OCI-M1 (cell line): Measurements from ENCODE around the gene OSBPL3.

Experiments used
- DNase-seq: peaks from one replicate; lab custom pipeline; 2025; lab: John Stamatoyannopoulos, UW

OSBPL3 gene

DNA sequence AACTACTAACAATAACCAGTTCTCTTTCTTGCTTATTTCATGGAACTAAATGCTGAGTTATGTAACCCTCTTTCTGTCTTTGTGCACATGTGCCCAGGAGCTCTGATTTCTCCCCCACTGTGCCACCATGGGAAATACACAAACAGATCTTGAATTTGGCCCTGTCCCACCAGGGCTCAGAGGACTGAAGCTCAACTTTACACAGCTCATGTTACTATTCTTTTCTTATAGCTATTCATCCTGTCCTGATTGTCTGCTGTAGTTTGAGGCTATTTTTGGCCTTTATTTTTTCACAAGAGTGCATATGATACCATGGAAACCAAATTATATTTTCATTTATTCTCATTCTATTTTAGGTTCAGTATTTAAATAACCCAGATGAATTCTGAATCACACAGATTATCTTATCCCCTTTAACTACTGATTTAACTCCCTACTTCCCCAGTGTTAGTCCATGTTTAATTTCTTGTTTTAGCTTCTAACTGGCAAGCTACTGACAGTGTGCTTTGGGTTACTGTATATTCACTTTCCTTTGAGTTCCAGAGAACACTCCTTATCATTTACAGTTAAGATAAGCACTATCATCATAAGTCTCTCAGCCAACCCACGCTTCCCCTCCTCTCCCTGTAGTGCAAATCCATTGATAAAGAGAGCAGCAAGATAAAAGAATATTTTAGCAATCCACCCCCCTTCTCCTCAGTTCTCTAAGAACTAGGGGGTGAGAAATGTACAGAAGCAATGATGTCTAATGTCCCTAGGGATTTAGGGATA lies 150.9 kb downstream of the OSBPL3 start:
- DNase-seq: peak; percentile 28

DNA sequence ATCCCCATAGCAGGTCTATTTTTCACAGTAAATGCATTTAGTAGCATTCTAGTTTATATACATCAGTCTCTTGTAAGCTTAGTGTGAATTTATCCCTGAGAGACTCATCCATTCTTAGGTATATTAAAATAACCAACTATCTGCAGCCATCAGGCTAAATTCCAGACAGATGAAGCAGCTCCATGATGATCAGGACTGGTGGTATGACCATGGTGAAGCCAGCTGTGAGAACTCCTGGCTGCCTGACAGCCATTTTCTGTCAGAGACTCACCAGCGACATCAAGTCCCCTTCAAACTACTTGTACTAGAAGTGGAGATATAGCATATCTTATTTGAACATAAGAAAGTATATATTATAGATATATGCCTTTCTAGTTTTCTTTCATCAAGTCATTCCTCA lies 152.4 kb downstream of the OSBPL3 start:
- no peak for DNase-seq

DNA sequence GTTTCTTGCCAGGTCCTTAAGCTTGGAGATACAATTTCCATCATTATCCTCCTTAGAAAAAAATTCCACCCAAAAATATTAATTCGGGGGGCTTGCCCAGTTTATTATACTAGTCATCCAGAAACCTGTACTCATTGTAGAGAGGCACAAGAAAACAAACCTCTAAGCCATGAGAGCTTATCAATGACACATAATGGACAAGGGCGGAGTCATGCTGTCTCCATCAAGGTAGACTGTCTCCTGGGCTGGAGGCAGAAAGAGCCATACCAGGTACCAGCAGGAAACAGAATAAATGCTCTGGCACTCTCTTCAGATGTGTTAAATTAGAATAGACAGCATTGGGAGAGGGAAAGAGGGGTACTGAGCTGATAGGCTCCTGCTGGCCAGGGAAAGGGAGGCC lies 153.0 kb downstream of the OSBPL3 start:
- DNase-seq: no peak

DNA sequence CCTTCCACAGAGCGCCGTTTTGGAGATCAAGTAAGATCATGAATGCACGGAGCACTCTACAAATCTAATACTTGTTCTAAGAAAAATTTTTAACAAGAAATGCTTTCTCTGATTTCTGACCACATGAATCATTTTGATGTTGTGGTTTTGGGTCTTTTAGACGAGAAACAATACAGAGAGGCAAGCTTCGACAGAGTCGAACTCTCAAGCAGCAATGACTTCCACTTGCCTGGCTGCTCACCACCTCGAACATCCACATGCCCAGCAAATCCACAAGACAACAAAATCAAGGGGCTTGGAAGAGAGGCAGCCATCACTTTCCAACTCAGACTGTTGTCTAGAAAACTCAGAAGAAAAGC lies 153.3 kb downstream of the OSBPL3 start:
- no peak for DNase-seq

DNA sequence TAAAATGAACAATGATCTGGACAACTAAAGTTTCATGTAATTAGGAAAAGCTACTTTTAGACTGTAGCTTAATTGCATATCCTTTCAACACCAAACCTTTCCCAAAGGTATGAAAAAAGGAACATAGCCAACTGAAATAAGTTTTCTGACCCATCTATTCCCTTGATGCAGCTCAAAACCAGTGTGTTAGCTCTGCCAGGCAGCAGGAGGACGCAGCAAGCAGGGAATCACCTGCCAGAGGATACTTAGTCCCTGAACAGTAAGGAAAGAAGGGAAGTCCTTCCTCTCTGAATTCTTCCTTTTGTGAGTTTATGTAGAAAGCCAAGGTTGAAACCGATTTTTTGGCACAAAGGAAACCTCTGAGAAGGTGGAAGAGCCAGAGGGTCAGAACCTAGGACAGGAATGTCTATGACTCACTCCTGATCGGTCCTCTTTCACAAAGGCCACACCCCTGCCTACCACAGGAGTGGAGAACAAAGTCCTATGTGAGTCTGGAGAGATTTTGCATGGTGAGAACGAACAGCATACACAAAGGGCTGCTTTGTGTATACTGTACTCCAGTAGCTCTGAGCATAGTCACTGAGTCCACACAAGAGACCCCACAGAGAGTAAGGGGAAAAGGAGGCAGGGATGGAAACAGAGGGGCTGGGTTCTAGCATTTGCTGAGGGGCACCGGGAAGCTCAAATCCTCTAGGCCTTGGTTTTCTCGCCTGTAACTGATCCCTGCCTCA lies 153.9 kb downstream of the OSBPL3 start:
- peak; percentile 0 for DNase-seq

DNA sequence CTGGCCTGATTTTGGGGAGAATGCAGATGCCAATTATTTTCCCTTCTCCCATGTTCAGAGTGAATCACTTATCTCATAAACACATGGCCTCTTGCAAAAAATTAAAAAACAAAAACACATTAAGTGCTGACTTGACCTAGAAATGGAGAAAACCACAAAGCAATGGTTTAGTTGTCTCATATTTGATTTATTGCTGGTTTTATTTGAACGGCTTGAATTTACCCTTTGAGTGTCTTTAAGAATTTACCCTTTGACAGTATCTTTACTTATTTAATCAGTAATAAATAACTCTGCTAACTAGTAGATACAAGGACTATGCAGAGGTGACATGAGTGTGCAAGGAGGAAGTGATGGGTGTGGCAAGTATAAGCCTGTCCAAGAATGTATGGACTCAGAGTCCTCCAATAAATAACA lies 154.6 kb downstream of the OSBPL3 start:
- peak; percentile 14 for DNase-seq

DNA sequence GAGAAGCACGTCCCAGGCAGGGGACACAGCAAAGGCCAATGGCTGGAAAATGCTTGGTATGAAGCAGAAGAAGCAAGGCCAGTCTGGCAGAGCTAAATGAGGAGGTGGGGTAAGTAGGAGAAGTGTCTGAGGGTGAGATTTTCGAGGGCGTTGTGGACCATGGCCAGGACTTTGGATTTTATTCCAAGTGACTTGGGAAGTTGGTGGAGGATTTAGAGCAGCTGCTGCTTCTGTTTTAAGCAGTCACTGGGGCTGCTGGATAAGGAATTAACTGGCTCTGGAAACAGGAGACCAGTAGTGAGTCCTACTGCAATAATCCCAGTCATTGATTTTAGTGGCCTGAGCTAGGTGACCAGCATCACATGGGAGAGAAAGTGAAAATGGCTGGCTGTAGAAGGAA lies 155.1 kb downstream of the OSBPL3 start:
- no peak for DNase-seq

DNA sequence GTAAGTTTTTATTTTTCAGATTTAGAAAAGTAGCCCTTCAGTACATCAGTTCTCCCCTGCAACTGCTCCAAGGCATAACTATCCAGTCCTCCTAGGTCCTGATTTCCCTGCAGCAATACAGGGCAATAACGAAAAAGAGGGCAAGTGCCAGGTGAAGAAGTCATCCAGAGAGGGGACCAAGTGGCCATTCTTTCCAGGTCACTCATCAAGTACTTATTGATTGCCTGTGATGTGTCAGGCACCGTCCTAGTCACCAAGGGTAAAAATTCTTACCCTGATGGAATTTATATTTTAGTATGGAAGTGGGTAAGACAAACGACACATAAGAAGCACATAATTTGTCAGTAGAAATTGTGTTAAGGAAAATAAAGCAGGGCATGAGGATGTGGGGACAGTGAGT lies 155.6 kb downstream of the OSBPL3 start:
- DNase-seq: no peak

DNA sequence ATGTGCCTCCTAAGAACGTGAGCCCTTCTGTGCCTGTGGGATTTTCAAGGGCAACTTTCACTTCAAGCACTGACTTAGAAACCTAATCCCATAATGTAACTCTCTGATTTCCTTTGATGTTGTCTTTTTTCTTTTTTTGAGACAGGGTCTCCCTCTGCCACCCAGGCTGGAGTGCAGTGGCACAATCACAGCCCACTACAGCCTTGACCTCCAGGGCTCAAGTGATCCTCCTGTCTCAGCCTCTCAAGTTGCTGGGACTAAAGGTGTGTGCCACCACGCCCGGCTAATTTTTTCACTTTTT lies 158.3 kb downstream of the OSBPL3 start:
- no peak for DNase-seq

DNA sequence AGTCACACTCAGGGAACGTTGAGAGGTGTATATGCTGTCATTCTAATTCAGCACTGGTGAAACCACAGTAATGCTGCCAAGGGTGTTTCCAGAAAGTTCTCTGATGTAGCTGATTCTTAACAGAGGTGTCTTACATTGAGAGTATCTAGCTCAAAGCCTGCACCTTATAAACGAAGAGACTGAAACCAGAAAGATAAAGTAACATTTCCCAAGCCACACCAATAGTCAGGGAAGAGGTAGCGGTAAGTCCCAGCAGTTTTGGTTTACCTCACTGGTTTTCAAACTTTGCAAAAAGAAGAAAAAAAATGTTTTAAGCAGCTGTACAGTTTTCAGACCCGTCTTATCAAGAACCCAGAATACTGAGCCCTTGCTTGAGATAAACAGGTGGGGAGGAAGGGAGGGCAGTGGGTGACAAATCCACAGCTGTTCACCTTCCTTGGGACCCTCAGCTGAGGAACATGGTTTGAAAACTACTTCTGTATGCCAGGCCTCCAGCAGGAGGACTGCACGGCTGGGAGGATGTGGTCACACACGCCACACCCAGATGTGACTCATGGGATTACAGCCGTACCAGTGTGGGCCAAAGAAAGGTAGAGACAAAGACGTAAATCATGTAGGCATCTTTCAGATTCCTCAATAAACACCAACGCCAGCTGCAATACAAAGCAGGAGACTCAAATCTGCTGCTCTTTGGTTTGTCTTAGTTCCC lies 158.8 kb downstream of the OSBPL3 start:
- peak; percentile 85 for DNase-seq

DNA sequence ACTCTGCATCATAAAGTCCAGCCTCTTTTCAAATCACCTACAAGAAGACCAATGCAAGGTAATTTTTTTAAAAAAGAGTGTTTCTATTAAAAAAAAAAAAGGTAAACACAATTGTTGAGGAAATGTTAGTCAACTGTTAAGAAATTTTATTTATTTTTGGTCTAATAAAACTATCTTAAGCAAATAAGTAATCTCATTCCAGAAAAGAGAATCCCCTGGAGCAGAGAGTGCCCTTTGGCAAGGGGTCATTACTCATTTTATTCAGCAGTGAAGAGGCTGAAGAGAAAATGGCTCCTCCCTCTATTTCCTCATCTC lies 159.3 kb downstream of the OSBPL3 start:
- DNase-seq: no peak

DNA sequence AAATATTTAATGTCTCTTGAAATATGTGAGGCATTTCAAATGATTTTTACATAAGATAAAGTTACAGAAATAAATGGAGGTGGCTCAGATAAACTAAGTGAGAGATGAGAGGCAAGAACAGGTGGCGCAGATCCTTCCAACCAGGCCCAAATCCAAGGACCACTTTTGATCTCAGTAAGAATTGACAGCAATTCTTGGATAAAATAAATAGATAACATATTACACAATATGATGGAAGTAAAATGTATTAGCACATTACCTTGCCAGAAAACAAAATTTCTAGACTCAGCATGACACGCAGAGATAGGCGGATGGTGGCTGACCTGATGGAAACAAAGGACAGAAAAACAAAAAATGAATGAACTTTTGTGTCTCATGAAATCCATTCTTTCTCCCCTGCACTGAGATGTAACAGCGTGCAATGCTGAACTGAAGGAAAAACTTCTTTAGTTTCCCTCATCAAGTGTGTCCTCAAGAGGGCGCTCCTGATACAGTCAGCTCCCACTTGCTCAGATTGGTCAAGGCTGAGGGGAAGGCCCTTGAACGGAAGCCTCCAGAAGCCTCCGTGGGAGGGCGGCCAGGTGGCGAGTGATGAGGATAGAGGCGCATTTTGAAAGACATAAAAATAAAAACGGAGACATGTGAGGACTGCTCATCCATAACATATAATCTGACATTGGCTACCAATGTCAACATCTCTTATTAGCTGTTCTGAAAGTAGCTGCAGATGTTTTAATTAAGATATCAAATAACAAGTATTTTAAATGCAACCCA lies 159.9 kb downstream of the OSBPL3 start:
- peak; percentile 89 for DNase-seq

DNA sequence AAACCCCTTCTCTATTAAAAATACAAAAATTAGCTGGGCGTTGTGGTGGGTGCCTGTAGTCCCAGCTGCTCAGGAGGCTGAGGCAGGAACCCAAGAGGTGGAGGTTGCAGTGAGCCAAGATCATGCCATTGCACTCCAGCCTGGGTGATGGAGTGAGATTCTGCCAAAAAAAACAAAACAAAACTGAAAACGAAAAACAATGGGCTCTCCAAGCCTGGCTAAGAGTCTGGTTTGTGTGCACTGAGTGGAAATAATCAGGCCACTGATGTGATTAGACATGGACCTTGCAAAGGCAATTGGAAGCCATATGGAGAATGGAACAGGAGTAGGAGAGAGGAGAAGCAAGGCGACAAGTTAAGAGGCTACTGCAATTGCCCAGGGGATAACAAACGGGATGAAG lies 162.6 kb downstream of the OSBPL3 start:
- no peak for DNase-seq

DNA sequence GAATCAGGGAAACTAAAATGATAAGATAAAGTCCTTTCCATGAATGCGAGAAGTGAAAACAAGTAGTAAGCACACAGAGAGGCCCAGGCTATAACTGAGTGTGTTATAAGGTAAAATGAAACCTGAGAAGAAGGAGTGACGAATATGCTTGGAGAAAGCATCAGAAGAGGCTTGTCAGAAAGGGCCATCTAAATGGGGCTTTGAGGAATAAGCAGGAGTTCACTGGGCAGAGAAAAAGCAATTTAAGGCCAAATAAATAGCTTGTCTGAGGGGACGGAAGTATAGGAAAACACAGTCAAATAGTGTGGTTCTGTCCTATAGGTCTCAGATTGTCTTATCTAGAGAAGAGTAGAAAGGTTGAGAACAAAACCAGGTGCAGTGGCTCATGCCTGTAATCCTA lies 163.1 kb downstream of the OSBPL3 start:
- no peak for DNase-seq

DNA sequence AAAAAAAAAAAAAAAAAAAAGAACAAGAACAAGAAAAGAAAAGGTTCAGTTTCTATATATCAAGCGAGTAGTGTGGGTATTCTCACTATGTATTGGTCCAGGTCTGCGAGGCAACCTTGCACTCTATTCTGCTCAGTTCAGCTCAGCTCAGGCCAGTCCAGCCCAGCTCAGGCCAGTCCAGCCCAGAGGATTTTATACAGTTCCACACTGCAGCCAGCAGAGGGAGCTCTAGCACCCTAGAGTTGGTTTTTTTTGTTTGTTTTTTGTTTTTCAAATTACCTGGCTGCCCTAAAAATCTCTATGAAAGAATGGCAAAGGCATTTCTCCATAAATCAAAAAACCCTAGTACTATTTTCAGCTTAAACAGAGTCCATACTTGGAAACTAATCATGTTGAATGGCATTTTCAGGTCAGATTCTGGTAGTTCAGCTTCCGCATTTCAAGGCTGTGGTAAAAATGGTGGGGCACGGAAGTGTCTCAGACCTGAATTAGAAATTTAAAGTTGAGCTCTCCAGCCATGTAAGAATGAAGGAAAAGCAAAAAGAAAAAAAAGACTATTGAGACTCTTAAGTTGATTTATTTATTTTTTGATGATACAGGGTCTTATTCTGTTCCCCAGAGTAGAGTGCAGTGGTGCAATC lies 167.6 kb downstream of the OSBPL3 start:
- DNase-seq: peak; percentile 69

DNA sequence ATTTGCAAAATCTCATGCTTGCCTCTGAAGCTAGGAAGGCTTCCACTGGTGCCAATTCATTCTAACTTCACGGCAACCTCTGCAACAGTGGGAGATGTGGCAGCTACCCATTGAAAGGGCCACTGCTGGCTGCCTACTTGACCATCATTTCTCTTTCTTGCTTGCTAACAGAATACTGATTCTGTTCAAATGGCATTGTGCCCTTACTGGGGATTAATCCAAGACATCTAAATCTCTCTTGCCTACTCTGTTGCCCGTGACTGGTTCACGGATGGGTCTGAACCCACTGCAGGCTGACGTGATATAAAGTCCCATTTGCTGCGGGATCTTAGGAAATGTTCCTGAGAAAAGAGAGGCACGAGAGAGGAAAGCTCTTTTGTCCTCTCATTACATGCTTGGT lies 171.5 kb downstream of the OSBPL3 start:
- no peak for DNase-seq

DNA sequence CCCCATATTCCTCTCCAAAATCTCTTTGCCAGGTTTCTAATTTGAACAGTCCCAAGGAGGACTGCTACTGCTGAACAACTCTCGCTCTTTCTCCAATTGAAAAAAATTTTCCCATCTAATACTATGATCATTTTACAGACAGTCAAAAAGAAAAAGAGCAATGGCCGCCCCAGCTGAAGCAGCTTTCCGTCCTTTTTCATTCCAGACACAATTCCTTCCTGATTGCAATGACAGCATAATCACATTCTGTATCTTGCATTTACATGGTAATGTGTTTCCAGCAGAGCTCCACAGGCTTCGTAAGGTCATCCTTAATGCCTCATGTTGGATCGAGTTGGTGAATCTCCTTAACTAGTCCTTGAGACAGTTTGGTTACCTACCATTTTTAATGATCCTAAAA lies 177.7 kb downstream of the OSBPL3 start:
- no peak for DNase-seq

DNA sequence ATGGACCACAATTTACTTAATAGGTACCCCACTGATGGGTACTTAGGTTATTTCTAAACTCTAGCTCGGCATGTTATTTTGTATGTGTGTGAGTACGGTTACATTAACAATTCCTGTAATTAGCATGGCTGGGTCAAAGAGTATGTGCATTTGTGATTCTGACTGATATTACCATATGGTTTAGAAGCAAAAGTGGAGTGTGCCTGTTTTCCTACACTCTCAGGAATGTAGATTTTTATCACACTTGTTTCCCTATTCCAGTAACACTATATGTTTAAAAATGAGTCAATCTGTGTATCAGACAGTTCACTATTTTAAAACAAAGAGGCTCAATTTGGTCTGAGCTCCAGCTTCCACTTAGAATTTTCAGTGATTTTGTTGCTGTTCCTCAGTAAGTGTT lies 178.1 kb downstream of the OSBPL3 start:
- DNase-seq: no peak

DNA sequence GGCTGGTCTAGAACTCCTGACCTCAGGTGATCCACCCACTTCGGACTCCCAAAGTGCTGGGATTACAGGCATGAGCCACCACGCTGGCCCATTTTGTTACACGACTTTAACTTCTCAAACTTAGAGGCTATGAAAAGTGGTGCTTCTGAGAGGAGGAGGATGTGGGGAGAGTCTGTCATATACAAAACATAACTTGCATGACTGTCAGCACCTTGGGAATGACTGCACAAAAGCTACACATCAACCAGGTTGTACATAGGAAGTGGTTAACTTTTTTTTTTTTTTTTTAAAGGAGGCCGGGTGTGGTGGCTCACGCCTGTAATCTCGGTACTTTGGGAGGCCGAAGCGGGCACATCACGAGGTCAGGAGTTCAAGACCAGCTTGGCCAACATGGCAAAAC lies 179.3 kb downstream of the OSBPL3 start:
- no peak for DNase-seq

DNA sequence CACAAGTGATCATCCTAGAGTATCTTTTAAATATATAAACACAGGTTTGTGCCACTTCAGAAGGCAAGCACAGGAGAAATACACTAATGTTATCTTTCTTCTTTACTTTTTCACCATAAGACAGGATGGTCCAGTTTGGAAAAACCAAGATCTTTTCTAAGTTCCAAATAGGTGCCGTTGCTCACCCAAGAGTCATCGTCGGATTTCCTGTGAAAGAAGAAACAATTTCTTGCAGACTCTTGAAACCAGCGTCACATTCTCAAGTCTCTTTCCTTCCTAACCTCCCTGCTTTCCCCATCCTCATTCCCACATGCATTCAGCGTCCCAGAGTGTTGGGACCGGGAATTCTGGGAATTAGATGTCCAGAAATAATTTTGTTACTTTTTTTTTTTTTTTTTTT lies 179.9 kb downstream of the OSBPL3 start:
- no peak for DNase-seq

DNA sequence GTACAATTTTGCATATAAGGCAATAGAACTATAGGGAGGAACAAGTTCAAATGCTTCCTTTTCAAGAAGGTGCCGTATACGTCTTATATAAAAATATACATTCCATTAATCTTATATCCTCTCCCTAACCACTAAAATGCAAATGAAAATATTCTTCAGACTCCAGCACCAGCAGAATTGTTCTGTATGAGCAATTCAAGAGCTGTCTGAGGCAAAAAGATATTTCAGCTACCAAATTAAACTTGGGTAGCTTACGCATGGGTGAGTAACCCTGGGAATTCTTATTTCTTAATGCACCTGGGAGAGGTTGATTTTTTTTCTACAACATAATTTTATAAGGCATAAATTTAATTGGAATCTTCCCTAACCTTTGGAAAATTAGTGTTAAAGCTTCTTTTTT lies 180.5 kb downstream of the OSBPL3 start:
- DNase-seq: no peak

DNA sequence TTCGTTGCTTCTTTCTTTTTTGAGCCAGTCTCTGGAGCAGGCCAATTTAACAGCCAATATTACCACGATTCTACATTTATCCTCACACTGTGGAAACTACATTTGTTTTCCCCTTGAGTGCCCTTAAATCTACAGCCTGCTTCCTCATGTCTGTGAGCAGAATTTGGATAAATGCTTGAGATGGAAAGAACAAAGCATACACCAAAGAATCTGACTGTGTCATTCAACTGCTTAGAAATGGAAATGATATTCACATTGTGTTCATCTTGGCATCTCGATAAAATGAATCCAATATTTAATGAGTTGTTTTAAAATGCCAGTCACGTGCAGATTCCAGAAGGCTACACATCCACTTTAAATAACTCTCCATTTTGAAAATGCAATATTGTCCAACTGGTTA lies 181.7 kb downstream of the OSBPL3 start:
- no peak for DNase-seq
